HG03520 (cell line): Measurements from ENCODE around the gene FCN1.
"Not testable (repeated sequence)": the region's sequence is repeated elsewhere in the genome, so short reads cannot be mapped to it uniquely, and the experiment has no call there.

Experiments
- ATAC-seq: cut with Tn5 transposase; IDR thresholded peaks from one replicate; pipeline ENCODE4 v1.9.1; 2021; ENCODE audit warnings: mild to moderate bottlenecking, moderate library complexity; ENCODE audit not compliant: unreplicated experiment

The FCN1 gene

GRCh38 chr9:134860510-134860909, 57.2 kb downstream of the FCN1 start:
- ATAC-seq: no peak

GRCh38 chr9:134858051-134858841, 59.5 kb downstream of the FCN1 start:
- ATAC-seq: peak; percentile 59

- ATAC-seq: not testable (repeated sequence)
These were observed 60.3 kb downstream of the FCN1 start for GRCh38 chr9:134857451-134857850.

GRCh38 chr9:134855900-134856377, 61.8 kb downstream of the FCN1 start:
- no peak for ATAC-seq
